ENCODE measurements around the gene XYLT2.
"Not testable (repeated sequence)": the region's sequence is repeated elsewhere in the genome, so short reads cannot be mapped to it uniquely, and the experiment has no call there.

XYLT2 gene

DNA sequence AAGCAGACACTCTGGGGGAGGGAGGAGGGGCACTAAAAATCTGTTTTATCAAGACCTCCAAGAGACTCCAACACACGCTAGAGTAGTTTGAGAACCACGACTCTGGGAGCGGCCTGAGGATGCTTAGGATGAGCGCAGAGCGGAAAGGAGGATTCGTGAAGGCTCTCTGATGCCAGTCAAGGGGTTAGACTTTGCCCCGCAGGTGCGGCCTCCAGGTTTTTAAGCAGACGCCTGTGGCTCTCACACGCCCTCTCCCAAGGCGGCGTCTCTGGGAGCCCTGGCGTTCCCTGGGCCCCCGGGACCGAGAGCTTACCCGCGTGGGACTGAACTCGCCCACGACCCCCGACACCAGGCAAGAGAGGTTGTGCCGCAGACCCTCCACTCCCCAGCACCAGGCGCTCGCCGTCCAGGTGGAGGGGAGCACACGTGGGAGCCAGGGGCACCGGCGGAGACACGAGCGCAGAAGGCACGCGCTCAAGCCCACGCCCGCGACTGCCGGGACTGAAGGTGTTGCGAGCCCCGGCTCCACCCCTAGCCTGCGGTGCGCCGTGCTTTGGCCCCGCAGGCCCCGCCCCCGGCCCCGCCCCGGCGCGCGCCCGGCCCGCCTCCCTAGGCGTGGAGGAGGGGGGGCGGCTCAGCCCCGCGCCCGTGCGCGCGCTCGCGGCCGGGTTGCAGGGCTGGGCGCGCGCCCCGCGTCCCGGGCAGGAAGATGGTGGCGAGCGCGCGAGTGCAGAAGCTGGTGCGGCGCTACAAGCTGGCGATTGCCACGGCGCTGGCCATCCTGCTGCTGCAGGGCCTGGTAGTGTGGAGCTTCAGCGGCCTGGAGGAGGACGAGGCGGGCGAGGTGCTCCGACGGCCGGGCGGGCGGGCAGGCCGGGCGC is at the start of gene XYLT2:
XYLT2 (plus strand) TSS at position 695 of the 881 bp plus-strand sequence; CDS start at position 710, 15 bp downstream.
- peak; percentile 72 for DNase-seq

DNA sequence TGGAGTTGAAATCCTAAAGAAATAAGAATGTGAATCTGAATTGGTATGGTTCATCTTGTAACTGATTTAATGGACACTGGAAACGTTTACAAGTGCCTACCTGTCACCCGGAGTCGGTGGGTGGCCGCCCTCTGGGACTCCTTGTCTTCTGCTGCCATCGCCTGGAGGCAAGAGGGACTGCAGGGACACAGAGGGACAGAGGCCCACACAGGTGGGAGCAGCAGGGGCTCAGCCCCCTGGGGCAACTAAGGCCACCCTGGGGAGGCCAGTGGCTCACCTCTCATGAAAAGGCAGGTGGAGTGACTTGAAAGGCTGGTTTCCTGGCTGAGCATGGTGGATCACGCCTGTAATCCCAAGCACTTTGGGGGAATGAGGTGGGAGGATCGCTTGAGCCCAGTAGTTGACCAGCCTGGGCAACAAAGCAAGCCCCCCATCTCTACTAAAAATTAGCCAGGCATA is 48.5 kb upstream of the XYLT2 start:
- DNase-seq, result peak; percentile 41

DNA sequence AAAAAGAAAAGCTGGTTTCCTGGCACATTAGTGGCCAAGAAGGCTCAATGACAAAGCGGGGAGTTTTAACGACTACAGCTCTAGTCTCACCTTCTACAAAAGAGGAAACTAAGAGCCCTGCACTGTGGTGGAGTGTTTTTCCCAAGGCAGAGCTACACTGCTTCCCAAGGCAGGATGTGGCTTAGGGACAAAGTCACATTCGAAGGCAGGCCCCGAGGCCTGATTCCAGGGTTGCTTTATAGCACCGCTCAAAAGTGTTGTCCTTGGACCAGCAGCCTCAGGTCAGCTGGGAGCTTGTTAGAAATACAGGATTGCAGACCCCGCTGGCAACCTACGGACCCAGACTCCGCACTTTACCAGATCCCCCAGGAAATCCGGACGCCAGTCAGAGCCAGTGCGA is 47.9 kb upstream of the XYLT2 start:
- no peak for DNase-seq

DNA sequence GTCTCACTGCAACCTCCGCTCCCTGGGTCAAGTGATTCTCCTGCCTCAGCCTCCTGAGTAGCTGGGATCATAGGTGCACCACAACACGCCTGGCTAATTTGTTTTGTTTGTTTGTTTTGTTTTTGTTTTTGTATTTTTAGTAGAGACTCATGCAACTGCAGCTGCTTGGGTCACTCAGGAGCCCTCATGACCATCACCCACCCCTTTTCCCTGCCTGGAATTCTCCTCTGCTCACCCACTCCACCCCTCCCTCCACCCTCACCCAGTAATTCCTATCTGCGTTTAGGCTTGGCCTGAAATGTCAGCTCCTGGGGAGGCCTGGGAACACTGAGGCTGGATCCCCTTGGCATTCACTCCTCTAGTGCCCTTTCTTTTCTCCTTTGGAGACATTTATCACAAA is 46.1 kb upstream of the XYLT2 start:
- no peak for DNase-seq

DNA sequence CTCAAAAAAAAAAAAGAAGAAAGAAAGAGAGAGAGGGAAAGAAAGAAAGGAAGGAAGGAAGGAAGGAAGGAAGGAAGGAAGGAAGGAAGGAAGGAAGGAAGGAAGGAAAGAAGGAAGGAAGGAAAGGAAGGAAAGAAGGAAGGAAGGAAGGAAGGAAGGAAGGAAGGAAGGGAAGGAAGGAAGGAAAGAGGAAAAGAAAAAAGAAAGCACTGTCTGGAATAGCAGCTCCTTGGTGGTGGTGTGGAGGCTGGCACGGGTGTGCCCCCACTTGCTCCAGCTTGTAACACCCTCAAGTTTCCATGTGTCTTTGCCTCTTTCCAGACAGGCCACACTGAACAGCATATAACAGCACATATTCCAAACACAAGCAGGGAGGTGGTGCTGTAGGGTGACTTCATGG is 45.1 kb upstream of the XYLT2 start:
- DNase-seq, result not testable (repeated sequence)

DNA sequence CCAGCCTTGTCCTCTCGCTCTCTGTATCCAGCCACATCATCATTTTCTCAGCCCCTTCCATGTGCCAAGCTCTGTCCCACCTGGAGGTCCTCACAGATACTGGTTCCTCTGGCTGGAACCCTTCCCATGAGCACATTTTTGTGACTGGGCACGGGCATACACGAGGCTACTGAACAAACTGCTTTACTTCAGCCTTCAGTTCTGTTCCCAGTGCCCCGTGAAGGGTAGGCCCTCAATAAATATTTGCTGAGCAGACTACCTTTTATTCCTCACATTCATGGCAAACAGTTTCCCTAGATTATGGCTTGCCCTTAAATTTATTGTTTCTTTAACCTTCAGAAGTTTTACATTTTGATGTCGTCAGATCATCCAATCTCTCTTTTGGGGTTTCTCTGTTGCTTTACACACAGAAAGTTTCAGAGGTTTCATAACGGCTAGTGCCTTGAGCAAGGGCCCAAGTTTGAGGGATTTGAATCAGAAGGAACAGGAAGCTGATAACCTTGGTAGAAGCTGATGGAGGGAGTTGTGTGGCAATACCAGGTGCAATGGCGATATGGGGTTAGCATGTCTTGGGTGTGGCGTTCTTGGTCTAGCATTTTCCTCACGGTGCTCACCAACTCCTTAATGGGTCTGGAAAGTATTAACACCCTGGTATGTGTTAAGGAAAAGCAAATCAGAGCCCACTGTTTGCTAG is 43.9 kb upstream of the XYLT2 start:
- DNase-seq, result no peak

DNA sequence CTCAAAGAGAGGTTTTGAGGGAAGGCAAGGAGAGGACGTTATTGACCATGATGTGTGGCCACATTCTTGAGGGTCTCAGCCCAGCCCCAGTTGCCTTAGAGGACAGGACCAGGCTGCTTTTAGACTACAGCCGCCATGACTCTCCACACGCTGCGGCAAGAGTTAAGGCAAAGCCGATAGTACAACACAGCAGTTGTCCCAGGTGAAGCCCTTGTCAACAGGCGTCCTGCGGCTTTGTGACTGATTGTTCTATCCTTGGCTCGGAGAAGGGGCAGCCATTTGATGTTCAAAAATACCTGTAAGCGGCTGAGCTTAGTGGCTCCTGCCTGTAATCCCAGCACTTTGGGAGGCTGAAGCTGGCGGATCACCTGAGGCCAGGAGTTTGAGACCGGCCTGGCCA is 42.9 kb upstream of the XYLT2 start:
- DNase-seq, result no peak

DNA sequence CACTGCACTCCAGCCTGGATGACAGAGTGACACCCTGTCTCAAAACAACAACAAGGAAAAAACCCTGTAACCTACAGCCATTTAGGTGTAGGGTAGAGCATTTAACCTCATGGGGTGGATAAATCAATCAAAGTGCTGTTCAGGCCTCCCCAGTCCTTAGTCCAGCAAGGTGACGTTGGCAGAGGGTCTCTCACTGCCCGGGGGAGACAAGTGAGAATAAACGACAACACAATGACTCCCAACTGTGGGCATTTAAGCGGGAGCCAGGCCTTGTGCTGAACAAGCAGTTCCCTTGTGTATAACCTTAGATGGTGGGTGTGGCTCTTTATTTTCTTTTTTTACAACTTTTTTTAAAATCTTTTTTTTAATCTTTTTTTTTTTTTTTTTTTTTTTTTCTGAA is 42.3 kb upstream of the XYLT2 start:
- DNase-seq, result no peak

DNA sequence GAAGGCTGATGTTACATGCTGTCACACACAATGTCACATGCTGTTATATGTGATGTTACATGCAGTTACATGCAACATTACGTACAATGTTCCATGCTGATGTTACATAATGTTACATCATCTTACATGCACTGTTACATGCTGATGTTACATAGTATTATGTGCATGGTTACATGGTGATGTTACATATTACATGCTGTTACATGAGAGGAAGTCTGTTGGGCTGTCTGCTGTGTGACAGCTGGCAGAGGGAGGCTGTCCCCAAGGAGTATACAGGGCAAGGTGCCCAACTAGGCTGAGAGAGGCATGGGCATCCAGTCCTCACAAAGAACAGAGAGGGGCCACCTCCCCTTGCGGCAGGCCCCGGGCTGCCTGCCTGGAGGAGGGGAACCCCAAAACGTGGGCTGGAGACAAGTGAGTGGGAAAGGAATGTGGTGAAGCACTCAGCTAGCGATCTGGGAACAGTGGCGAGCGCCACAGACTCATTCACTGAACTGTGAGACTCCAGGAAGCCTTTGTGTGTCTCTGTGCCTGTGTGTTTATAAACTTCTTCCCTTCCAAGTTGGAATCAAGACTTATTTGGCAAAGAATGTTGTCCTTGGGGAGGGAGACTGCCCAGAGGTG is 41.0 kb upstream of the XYLT2 start:
- no peak for DNase-seq

DNA sequence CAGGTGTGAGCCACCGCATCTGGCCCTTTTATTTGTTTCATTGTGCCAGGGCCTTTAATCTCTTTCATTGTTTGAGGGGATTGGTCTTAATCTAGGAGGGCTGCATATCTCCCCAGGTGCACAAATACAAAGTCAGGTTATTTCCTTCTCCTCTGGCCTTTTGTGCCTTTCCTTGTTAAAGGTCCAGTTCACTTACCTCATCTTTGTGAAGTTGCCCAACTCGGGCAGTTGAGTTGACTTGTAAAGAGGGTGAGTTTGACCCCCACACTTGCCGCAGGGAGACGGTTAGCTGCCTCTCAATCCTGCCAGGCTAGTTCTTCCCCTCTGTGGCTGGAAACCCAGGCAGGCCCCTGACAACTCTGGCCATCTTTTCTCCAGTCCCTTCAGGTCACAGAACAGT is 38.3 kb upstream of the XYLT2 start:
- no peak for DNase-seq

DNA sequence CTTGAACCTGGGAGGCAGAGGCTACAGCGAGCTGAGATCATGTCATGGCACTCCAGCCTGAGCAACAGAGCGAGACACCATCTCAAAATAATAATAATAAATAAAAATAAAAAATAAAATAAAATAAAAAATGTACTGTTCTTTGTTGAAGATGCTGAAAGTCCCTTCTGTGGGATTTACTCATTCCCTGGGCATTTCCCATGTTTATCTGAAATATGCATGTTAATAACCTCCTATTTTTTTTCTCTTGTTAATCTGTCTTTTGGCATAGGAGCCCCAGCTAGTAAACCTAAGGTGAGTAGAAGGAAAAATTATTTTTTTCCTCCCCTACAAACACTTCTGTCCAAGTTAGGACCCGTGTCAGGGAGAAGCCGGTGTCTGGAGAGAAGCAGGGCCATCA is 37.3 kb upstream of the XYLT2 start:
- no peak for DNase-seq

DNA sequence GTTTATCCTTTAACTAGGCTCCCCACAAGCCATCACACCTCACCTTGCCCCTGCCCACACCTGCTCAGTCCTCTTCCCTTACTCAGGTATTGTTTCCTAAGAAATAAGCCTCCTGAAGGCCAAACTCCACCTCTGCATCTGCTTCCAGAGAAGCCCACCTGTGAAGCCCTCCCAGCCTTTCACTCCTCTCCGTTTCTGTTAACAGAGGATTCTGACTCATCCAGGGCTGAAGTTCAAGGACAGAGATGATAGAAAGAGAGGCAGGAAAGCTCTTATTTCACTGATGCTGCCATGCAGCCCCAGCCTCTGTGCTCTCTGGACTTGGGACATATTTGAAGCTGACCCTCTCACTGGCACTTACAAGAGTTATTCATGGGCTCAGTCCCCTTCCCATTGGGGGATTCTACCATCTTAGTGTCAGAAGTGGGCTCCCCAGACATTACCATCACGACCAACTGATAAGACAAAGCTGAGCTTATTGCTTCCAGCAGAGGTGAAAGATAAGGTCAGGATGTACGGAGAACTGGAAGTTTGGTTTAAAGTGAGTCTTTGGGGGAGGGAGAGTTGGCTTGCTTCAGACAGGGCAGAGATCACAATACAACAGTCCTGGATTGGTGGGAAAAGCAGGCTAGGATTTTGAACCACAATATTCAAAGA is 35.3 kb upstream of the XYLT2 start:
- DNase-seq, result no peak

DNA sequence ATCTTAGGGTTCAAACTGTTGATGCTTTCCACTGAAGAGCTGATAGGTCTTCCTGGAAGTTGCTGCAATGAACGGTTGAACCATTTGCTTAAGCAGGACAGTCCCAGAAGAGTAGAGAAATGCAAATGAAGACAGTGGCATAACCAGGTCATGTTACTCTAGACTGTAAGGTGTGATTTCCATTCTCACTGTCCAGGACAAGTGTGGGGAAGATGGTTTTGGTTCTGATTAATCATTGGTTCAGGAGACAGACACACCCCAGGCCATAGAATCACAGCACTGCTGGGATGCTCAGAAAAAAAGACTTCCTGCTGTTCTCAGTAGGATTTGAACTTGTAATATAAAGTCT is 34.8 kb upstream of the XYLT2 start:
- no peak for DNase-seq

DNA sequence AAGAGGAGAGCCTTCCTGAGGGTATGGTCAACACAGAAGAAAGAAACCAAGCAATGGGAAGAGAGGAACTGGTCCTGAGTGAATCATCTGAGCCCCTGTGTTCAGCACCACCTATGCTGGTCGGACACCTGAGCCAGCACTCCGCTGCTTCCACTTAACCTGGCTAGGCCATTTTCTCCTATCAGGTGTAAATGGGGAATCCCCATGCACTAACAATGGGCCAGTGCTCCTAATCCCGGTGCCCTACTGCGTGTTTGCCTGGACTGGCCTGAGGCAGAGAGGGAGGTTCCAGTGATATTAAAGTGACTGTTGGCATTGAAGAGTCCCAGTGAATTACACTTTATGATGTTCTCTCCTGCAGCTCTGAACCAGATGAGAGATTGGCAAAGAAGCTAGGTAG is 34.4 kb upstream of the XYLT2 start:
- no peak for DNase-seq

DNA sequence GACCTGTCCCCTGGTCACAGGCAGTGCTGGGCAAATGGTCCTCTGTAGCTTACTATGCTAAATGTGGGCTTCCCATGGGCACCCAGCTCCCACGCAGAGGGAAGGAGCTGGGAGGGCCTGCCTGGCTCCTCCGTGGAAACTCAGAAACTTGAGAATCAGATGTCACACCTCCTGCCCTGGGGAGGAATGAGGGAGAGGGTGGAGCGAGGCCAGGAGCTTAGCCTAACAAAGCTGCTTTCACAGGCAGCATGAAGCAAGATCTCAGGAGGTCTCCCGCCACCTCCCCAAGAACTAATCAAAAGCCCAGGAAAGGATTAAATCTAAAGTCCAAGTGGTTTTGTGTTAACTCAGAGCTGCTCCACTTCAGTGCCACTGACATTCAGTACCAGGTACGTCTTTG is 33.6 kb upstream of the XYLT2 start:
- DNase-seq, result no peak

DNA sequence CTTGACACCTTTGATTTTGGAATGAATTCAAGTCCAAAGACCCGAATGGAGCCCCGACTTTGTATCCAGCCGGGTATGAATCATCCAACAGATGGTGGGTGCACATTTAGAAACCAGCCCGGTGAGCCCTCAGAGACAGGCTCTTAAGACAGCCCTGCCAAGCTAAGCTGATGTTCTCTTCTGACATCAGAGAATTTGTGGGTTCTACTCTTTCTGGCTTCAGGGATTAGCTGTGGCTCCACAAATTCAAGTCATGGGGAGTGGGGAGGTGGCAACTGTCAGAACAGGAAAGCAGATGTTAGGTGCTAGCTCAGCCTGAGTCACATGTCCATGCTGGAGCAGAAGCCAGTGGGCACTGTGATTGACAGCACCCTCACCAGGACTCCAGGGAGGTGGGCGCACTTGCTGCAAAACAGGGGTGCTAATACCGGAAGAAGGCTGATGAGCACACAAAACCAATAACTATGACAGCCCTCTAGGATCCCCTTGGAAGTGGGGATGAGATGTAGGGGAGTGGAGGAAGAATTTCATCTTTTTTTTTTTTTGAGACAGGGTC is 31.4 kb upstream of the XYLT2 start:
- DNase-seq, result no peak

DNA sequence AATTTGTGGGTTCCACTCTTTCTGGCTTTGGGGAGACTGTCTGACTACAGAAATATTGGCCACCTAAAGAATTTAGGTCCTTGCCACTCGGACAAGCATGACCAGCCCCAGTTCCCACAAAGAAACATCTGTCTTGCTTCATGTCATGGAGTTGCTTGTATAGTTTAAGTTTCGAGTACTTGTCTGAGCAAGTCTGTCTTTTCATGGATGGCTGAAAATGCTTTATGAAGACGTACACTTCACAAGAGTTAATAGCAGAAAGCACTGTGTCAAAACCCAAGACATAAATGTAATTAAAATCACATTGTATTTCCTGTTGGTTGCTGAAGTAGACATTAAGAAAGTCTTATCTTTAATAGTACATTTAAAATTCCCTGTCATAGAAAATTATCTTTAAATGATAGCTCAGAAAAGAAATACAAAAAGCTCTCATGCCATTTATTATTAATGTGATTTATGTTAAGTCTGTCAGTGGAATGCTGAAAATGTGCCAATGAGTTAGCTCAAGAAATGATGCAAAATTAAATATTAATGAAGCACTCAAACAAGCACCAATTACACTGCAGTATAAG is 29.8 kb upstream of the XYLT2 start:
- no peak for DNase-seq

DNA sequence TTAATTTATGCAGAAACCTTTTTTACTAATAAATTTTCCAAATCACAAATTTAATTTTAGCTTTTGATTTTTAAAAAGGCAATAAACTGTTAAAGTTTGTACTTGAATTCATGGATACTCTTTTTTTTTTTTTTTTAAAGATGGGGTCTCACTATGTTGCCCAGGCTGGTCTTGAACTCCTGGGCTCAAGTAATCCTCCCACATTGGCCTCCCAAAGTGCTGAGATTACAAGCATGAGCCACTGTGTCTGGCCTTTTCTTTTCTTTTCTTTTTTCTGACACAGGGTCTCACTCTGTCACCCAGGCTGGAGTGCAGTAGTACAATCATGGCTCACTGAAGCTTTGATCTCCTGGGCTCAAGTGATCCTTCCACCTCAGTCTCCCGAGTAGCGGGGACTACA is 29.3 kb upstream of the XYLT2 start:
- not testable (repeated sequence) for DNase-seq

DNA sequence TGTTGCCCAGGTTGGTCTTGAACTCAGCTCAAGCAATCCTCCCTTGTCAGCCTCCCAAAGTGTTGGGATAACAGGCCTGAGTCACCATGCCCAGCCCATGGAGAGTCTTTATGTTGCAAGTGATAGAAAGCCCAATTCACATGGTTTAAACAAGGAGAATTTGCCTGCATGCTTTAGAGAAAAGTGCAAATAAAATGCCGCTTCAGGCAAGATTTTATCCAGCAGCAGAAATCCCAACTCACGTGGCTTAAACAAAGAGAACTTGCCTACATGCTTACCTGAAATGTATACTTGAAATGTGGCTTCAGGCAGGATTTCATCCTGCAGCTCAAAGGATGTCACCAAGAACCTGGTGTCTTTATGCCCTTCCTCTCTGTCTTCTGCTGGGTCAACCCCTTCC is 28.8 kb upstream of the XYLT2 start:
- DNase-seq, result no peak

DNA sequence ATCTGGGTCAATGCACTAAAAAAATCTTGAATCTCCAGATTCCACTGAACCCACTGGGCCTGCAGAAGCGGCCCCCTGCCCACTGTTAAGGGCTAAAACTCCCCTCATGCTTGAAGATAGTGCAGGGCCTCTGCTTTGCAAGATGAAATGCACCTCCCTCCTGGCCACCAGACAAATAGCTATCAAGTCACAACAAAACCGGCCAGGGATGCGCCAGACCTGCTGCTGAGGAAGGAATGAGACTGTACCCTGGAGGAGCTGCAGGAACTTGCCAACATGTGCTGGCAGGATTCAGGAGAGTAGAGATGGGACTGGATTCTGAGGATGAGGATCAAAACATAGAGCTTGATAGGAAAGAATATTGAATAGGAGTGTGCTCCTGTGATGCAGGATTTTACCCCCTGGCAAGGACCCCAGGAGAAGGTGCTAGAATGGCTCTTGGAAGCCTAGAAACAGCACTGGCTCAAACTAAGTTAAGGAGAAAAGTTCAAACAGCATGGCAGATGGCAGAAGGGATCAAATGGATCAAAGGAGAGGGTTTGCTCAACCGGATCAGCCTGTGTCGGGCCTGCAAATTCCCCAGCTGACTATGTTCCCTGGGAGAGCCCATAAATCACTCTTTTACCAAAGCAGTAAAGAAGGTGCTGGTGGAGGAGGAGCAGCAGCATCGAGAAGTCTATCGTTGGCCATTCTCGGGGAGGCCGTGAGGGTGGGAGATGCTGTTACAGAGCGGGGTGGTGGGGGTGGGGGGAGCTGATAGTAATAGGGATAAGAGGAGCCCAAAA is 27.2 kb upstream of the XYLT2 start:
- DNase-seq, result no peak

DNA sequence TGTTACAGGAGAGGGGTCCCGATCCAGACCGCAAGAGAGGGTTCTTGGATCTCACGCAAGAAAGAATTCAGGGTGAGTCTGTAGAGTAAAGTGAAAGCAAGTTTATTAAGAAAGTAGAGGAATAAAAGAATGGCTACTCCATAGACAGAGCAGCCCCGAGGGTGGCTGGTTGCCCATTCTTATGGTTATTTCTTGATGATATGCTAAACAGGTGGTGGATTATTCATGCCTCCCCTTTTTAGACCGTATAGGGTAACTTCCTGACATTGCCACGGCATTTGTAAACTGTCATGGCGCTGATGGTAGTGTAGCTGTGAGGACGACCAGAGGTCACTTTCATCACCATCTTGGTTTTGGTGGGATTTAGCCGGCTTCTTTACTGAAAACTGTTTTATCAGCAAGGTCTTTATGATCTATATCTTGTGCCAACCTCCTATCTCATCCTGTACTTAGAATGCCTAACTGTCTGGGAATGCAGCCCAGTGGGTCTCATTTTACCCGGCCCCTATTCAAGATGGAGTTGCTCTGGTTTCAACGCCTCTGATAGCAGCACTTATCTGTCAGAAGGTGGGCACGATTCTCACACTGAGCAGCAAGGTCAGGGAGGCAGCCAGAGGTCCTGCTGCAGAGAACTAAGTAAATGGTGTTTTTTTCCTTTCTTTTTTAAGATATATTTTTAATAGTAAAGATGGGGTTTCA is 26.5 kb upstream of the XYLT2 start:
- no peak for DNase-seq
